HepG2 (cell line): ENCODE data around the gene FIGLA. TPM values are rescaled to one million over a fixed set of nuclear protein-coding genes. Genes with fewer than 3 reads are reported as not detected.

Experiments used
- CBFB ChIP-seq: sonication (generic); formaldehyde crosslinking; IDR thresholded peaks from 2 replicates; pipeline ENCODE4 v1.4.0; 2020; ENCODE audit warnings: missing genetic modification reagents
- CCAR2 ChIP-seq: fragments of 200-400 bp; formaldehyde crosslinking; optimal IDR thresholded peaks from 2 replicates; pipeline ENCODE3; 2018; ENCODE audit warnings: low read depth, mild to moderate bottlenecking, low read length, moderate library complexity
- CEBPZ ChIP-seq: IDR thresholded peaks from 2 replicates; pipeline ENCODE4 v1.6.1; 2012; ENCODE audit warnings: low read length, improper control_type of control experiment
- CTCF ChIP-seq: sonication (generic); formaldehyde crosslinking; IDR thresholded peaks from 2 replicates; pipeline ENCODE4 v1.5.0; 2020; ENCODE audit warnings: mild to moderate bottlenecking, missing genetic modification reagents, moderate library complexity
- E2F5 ChIP-seq: sonication (generic); formaldehyde crosslinking; conservative IDR thresholded peaks from 2 replicates; pipeline ENCODE4 v1.4.0; 2020; ENCODE audit warnings: missing genetic modification reagents
- ETV6 ChIP-seq: sonication (generic); formaldehyde crosslinking; conservative IDR thresholded peaks from 2 replicates; pipeline ENCODE4 v1.4.0; 2020; ENCODE audit warnings: missing genetic modification reagents
- FOXC1 ChIP-seq: sonication (generic); formaldehyde crosslinking; IDR thresholded peaks from 2 replicates; pipeline ENCODE4 v1.8.0; 2022; ENCODE audit warnings: mild to moderate bottlenecking, missing genetic modification reagents, borderline replicate concordance
- HIVEP1 ChIP-seq: sonication (generic); formaldehyde crosslinking; IDR thresholded peaks from 2 replicates; pipeline ENCODE4 v1.4.0; 2020; ENCODE audit warnings: mild to moderate bottlenecking, missing genetic modification reagents
- MLLT10 ChIP-seq: sonication (generic); formaldehyde crosslinking; IDR thresholded peaks from 2 replicates; pipeline ENCODE4 v1.4.0; 2020; ENCODE audit warnings: missing genetic modification reagents
- NR1H2 ChIP-seq: sonication (generic); formaldehyde crosslinking; IDR thresholded peaks from 2 replicates; pipeline ENCODE4 v1.8.1; 2022; ENCODE audit warnings: low read depth, missing genetic modification reagents, borderline replicate concordance
- PHB2 ChIP-seq: fragments of 450-650 bp; IDR thresholded peaks from 2 replicates; pipeline ENCODE4 v1.6.1; 2018; ENCODE audit not compliant: partially characterized antibody
- SALL2 ChIP-seq: sonication (generic); formaldehyde crosslinking; IDR thresholded peaks from 2 replicates; pipeline ENCODE4 v1.8.1; 2023; ENCODE audit warnings: mild to moderate bottlenecking, missing genetic modification reagents, inconsistent platforms
- ZKSCAN5 ChIP-seq: sonication (generic); formaldehyde crosslinking; IDR thresholded peaks from 2 replicates; pipeline ENCODE4 v1.5.1; 2020; ENCODE audit warnings: mild to moderate bottlenecking, missing genetic modification reagents
- ZMAT5 ChIP-seq: sonication (generic); formaldehyde crosslinking; IDR thresholded peaks from 2 replicates; pipeline ENCODE4 v1.5.0; 2020; ENCODE audit warnings: mild to moderate bottlenecking, low read depth, missing genetic modification reagents, borderline replicate concordance
- ZSCAN30 ChIP-seq: sonication (generic); formaldehyde crosslinking; IDR thresholded peaks from 2 replicates; pipeline ENCODE4 v1.5.0; 2020; ENCODE audit warnings: mild to moderate bottlenecking, missing genetic modification reagents
- polyA plus RNA-seq, 8 experiments: library from polyadenylated mRNA; depleted of rRNA in 3 of 8; stranded (reverse) in 7 of 8; unstranded in 1 of 8; fragments of >200 nt; fragmentation: Illumina TruSeq in 4 of 8; extraction: Trizol in 4 of 8; gene quantifications; 2 replicates each; pipeline versions ENCODE4 v1.2.1 to v1.2.3, GENCODE V29; 2011 to 2016; ENCODE audit warnings: low read depth in 4 of 8, missing spikeins in 1 of 8, mixed read lengths in 1 of 8; ENCODE audit not compliant: insufficient read depth in 1 of 8
- total RNA-seq, 5 experiments: library from RNA; depleted of rRNA; stranded (reverse); fragments of >200 nt; fragmentation: Illumina TruSeq; extraction: Trizol; gene quantifications; 2 replicates each; pipeline ENCODE4 v1.2.3, GENCODE V29; 2016; ENCODE audit warnings: low read depth in 1 of 5
- TF ChIP-seq, protein P1 (sequence below): sonication (generic); formaldehyde crosslinking; IDR thresholded peaks from 2 replicates; pipeline ENCODE4 v1.8.0; 2022; ENCODE audit warnings: missing genetic modification reagents, mild to moderate bottlenecking, borderline replicate concordance

The FIGLA gene
- total and polyA plus RNA-seq, 2 of the 13 experiments (the other 11 are each of a cell fraction or from before 2014, with no cell fraction given), result not detected

DNA sequence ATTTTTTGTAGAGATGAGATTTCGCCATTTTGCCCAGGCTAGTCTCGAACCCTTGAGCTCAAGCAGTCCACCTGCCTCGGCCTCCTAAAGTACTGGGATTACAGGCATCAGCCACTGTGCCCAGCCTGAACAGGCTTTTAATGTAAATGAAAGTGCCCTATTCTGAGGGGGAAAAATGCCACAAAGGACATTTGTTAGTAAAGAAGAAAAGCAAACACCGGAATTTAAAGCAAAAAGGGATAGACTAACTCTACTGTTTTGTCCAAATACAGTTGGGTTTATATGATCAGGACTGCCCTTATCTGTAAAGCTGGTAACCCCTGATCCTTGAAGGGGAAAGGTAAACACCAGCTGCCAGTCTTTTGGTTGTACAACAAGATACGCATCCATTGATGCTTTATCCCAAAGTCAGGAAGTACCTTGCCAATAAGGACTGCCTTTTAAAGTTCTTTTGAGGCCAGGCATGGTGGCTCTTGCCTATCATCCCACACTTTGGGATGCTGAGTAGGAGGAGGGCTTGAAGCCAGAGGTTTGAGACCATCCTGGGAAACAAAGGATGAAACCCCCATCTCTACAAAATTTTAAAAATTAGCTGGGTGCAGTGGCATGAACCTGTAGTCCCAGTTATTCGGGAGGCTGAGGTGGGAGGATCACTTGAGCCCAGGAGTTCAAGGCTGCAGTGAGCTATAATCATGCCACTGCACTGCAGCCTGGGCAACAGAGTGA lies 16.8 kb upstream of the FIGLA start (continued):
- TF ChIP-seq ETV6 (CRISPR knock-in tag), result no peak
- no peak for TF ChIP-seq E2F5 (CRISPR knock-in tag)
- TF ChIP-seq CEBPZ, result no peak
- no peak for TF ChIP-seq CCAR2
- peak; percentile 31; the same call in 1 of the 2 replicates for TF ChIP-seq HIVEP1
- TF ChIP-seq ZMAT5 (CRISPR knock-in tag), result no peak
- no peak for TF ChIP-seq NR1H2 (CRISPR knock-in tag)
- no peak for TF ChIP-seq ZKSCAN5
- TF ChIP-seq, protein P1, sequence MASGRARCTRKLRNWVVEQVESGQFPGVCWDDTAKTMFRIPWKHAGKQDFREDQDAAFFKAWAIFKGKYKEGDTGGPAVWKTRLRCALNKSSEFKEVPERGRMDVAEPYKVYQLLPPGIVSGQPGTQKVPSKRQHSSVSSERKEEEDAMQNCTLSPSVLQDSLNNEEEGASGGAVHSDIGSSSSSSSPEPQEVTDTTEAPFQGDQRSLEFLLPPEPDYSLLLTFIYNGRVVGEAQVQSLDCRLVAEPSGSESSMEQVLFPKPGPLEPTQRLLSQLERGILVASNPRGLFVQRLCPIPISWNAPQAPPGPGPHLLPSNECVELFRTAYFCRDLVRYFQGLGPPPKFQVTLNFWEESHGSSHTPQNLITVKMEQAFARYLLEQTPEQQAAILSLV (CRISPR knock-in tag), result no peak
- no peak for TF ChIP-seq MLLT10 (CRISPR knock-in tag)
- peak; percentile 77; the same call in 1 of the 2 replicates for TF ChIP-seq SALL2 (CRISPR knock-in tag)
- peak; percentile 87 for TF ChIP-seq CBFB (CRISPR knock-in tag)
- TF ChIP-seq PHB2, result no peak
- TF ChIP-seq ZSCAN30 (CRISPR knock-in tag), result no peak
- no peak for TF ChIP-seq FOXC1
- TF ChIP-seq CTCF (CRISPR knock-in tag), result 0 out of 2 replicates have a peak, but pooled peaks have one; percentile 8
